OCI-LY3 (cell line): ENCODE results near the gene PPP1R12B.
"Not testable (repeated sequence)": the region's sequence is repeated elsewhere in the genome, so short reads cannot be mapped to it uniquely, and the experiment has no call there.

ENCODE experiments used
- H2AFZ ChIP-seq: fragments of 200-600, 300-600 bp; shearing (Covaris generic); 2 replicates; pipeline ENCODE4 v1.6.0; 2014; ENCODE audit warnings: antibody characterized with exemption, low read depth, low read length
- H3K27ac ChIP-seq: fragments of 200-600, 300-600 bp; sonication (generic); 2 replicates; pipeline ENCODE4 v1.5.1; 2014; ENCODE audit warnings: mild to moderate bottlenecking, low read length, moderate library complexity, mixed read lengths
- H3K27me3 ChIP-seq: fragments of 200-600, 300-600 bp; sonication (generic); 2 replicates; pipeline ENCODE4 v1.6.1; 2014; ENCODE audit warnings: low read depth, low read length, mixed read lengths
- H3K36me3 ChIP-seq: fragments of 200-600, 300-600 bp; sonication (generic); replicated peaks from 2 replicates; pipeline ENCODE3; 2014; ENCODE audit warnings: low read depth, low read length, mixed read lengths
- H3K4me1 ChIP-seq: fragments of 300-600, 200-600 bp; sonication (generic); 2 replicates; pipeline ENCODE4 v1.6.1; 2014; ENCODE audit warnings: low read length, mixed read lengths
- H3K4me2 ChIP-seq: fragments of 200-600, 300-600 bp; sonication (generic); 2 replicates; pipeline ENCODE4 v1.6.1; 2014; ENCODE audit warnings: low read length, mixed read lengths
- H3K4me3 ChIP-seq: fragments of 300-600, 200-600 bp; sonication (generic); 2 replicates; pipeline ENCODE4 v1.5.1; 2014; ENCODE audit warnings: antibody characterized with exemption, mild to moderate bottlenecking, low read length, moderate library complexity
- H3K79me2 ChIP-seq: fragments of 300-600, 200-600 bp; shearing (Covaris generic); 2 replicates; pipeline ENCODE4 v1.6.1; 2014; ENCODE audit warnings: mild to moderate bottlenecking, low read length, mixed read lengths
- H3K9ac ChIP-seq: fragments of 300-600, 200-600 bp; shearing (Covaris generic); 2 replicates; pipeline ENCODE4 v1.6.0; 2014; ENCODE audit warnings: mild to moderate bottlenecking, low read length, moderate library complexity
- H3K9me3 ChIP-seq: fragments of 200-600, 300-600 bp; shearing (Covaris generic); 2 replicates; pipeline ENCODE4 v1.6.1; 2014; ENCODE audit warnings: low read length, mixed read lengths; ENCODE audit not compliant: insufficient read depth
- H4K20me1 ChIP-seq: fragments of 200-600, 300-600 bp; sonication (generic); 2 replicates; pipeline ENCODE4 v1.6.1; 2016; ENCODE audit warnings: low read length, mixed read lengths; ENCODE audit not compliant: insufficient read depth
- EZH2phosphoT487 ChIP-seq: fragments of 200-600 bp; shearing (Covaris generic); IDR thresholded peaks from 2 replicates; pipeline ENCODE4 v1.6.1; 2018; ENCODE audit warnings: antibody characterized with exemption, mixed run types, low read depth
- TF ChIP-seq, protein P1 (sequence below): fragments of 200-600, 300-600 bp; sonication (generic); IDR thresholded peaks from 2 replicates; pipeline ENCODE4 v1.5.1; 2014; ENCODE audit warnings: antibody characterized with exemption, low read length, low read depth

The PPP1R12B gene

DNA sequence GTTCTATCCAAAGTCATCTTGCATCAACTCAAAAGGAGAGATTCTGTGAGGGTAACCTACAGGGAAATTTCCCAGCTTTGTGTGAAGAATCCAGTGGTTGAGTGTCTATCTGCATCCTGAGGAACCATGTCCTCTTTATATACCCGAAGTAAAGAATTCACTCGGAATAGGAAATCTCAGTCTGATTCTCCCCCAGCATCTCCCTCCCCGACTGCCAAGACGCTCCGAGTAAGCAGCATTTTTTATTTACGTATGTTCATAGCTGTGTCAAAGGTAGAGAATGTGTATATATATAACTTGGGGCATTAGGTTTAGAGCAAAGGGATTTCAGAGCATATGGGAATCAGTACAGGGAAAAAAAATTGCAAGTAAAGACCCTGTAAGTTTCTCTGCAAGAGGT is 191.5 kb downstream of the PPP1R12B start:
- no peaks in the 10 kb centered on the region for H3K9me3 ChIP-seq
- no peak overlapping the region for H3K4me3 ChIP-seq
- no peak overlapping the region; the same call in 1 of the 2 replicates for H3K9ac ChIP-seq
- no peaks in the 10 kb centered on the region for H3K79me2 ChIP-seq
- H4K20me1 ChIP-seq = no peaks in the 10 kb centered on the region
- H2AFZ ChIP-seq = no peak overlapping the region
- peaks cover 29% of the 10 kb centered on the region for H3K4me1 ChIP-seq
- peak overlapping the region; percentile 49; the same call in 1 of the 2 replicates for H3K27ac ChIP-seq
- peak overlapping the region; percentile 81; the same call in 1 of the 2 replicates for H3K4me2 ChIP-seq
- TF ChIP-seq EZH2phosphoT487 = no peak
- TF ChIP-seq, protein P1, sequence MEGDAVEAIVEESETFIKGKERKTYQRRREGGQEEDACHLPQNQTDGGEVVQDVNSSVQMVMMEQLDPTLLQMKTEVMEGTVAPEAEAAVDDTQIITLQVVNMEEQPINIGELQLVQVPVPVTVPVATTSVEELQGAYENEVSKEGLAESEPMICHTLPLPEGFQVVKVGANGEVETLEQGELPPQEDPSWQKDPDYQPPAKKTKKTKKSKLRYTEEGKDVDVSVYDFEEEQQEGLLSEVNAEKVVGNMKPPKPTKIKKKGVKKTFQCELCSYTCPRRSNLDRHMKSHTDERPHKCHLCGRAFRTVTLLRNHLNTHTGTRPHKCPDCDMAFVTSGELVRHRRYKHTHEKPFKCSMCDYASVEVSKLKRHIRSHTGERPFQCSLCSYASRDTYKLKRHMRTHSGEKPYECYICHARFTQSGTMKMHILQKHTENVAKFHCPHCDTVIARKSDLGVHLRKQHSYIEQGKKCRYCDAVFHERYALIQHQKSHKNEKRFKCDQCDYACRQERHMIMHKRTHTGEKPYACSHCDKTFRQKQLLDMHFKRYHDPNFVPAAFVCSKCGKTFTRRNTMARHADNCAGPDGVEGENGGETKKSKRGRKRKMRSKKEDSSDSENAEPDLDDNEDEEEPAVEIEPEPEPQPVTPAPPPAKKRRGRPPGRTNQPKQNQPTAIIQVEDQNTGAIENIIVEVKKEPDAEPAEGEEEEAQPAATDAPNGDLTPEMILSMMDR = no peak
- H3K27me3 ChIP-seq = no peaks in the 10 kb centered on the region
- no peaks in the 10 kb centered on the region for H3K36me3 ChIP-seq

DNA sequence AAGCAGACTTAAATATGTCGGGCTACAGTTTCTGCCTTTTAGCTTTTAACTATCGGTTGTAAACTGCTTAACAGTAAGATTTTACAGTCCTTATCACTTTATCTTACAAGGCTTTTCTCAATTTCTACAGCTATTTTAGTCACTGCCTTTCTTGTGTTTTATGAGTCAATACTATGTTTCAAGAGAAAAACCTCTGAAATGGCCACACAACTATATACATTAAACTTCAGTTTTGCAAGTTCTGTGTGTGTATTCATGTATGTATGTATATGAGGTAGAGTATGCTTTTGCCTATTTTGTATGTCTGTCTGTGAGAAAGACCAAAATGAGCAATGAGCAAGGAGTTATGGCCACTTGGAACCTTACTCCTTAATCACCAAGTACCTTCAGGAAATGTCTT is 191.9 kb downstream of the PPP1R12B start:
- Histone ChIP-seq H2AFZ (no peak overlapping the region), H3K4me2 (no peak overlapping the region), H3K4me3 (no peak overlapping the region)

GRCh38 chr1:202540858-202541257 is 192.4 kb downstream of the PPP1R12B start:
- not testable (repeated sequence) for H3K36me3 ChIP-seq, H2AFZ ChIP-seq, H3K27me3 ChIP-seq, H3K27ac ChIP-seq, H3K4me3 ChIP-seq, H3K9ac ChIP-seq, H4K20me1 ChIP-seq, H3K79me2 ChIP-seq, H3K9me3 ChIP-seq, H3K4me2 ChIP-seq
- H3K4me1 ChIP-seq = peaks cover 29% of the 10 kb centered on the region

More for the DNA sequence above, 191.9 kb downstream of the PPP1R12B start:
- Histone ChIP-seq H3K9ac (no peak overlapping the region), H4K20me1 (no peaks in the 10 kb centered on the region), H3K36me3 (no peaks in the 10 kb centered on the region), H3K27ac (no peak overlapping the region), H3K27me3 (no peaks in the 10 kb centered on the region), H3K79me2 (no peaks in the 10 kb centered on the region), H3K9me3 (no peaks in the 10 kb centered on the region), H3K4me1 (peaks cover 29% of the 10 kb centered on the region)
- TF ChIP-seq, protein P1 = no peak
- TF ChIP-seq EZH2phosphoT487 = no peak

DNA sequence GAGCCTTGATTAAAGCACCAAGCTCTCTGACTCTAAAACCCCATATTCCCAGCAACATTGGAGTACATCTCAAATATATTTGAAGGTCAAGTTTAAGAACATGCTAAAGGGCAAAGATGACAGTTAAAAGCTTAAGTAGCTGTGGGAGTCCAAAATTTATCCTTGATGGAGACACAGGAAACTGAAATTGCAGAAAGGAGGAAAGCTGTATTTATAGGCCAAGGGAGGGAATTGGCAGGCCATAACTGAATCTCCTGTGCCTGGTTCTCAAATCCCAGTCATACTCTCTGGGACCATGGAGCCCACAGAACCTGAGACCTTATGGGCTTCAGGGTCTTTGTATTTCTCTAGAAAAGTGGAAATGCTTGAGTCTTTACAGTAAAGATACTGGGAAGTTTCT is 193.9 kb downstream of the PPP1R12B start:
- H4K20me1 ChIP-seq, H3K36me3 ChIP-seq, H3K9ac ChIP-seq, H3K79me2 ChIP-seq, H2AFZ ChIP-seq, H3K9me3 ChIP-seq, H3K4me3 ChIP-seq, H3K27me3 ChIP-seq, H3K27ac ChIP-seq, H3K4me2 ChIP-seq: not testable (repeated sequence)
- H3K4me1 ChIP-seq = peaks cover 40% of the 10 kb centered on the region

DNA sequence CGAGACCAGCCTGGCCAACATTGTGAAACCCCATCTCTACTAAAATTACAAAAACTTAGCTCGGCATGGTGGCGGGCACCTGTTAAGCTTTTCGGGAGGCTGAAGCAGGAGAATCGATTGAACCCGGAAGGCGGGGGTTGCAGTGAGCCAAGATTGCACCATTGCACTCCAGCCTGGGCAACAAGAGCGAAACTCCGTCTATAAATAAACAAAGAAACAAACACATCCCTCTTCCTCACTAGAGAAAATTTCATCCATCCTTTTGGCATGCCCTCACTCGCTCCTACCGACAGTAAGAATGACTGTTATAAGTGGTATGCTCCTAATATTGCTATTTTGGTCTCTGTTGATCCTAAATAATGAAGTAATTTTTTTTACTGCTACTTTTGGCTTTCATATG is 195.0 kb downstream of the PPP1R12B start:
- not testable (repeated sequence) for H3K4me2 ChIP-seq, H3K9ac ChIP-seq, H3K4me3 ChIP-seq, H3K79me2 ChIP-seq, H3K27me3 ChIP-seq, H3K9me3 ChIP-seq, H2AFZ ChIP-seq, H3K36me3 ChIP-seq, H3K27ac ChIP-seq, H4K20me1 ChIP-seq
- peaks cover 35% of the 10 kb centered on the region for H3K4me1 ChIP-seq

DNA sequence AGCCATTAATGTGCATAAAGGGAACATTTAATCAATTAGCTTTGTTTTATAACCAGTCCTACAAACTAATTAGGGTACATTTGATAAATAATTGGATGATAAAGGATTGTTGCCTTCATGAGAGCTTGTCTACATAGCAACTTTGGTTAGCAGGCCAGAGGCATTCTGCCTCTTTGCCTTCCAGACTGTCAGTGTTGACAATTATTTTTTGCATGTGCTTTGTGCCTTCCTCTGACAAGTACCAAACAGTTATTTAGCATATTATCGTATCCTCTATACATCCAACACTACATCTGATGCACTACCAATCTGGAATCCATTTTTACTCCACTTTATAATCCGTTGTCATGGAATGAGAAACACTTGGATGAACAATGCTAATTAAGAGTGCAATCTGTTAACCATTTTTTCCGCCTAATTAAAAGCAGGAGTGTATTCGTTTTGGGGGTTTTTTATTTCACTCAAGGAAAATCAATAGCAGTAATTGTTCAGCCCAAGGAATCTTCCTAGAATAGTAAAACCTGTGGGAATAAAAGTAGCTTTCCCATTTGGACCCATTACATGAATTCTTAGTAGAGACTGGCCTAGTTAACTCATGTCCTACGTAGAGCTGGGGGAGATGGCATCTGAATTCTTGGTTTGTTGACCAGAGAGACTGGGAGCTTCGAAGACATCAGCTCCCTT is 196.4 kb downstream of the PPP1R12B start:
- not testable (repeated sequence) for H3K79me2 ChIP-seq, H3K9ac ChIP-seq, H3K4me2 ChIP-seq, H3K36me3 ChIP-seq, H3K9me3 ChIP-seq, H2AFZ ChIP-seq, H3K4me3 ChIP-seq, H3K27ac ChIP-seq, H4K20me1 ChIP-seq, H3K27me3 ChIP-seq
- H3K4me1 ChIP-seq = peaks cover 21% of the 10 kb centered on the region

GRCh38 chr1:202545647-202546303 is 197.3 kb downstream of the PPP1R12B start:
- H3K79me2 ChIP-seq, H3K4me3 ChIP-seq, H3K4me2 ChIP-seq, H3K27me3 ChIP-seq, H3K9me3 ChIP-seq, H3K27ac ChIP-seq, H4K20me1 ChIP-seq, H2AFZ ChIP-seq, H3K36me3 ChIP-seq, H3K9ac ChIP-seq: not testable (repeated sequence)
- H3K4me1 ChIP-seq = peaks cover 12% of the 10 kb centered on the region

GRCh38 chr1:202546377-202546776 is 197.9 kb downstream of the PPP1R12B start:
- not testable (repeated sequence) for H2AFZ ChIP-seq, H3K4me3 ChIP-seq, H3K27me3 ChIP-seq, H3K36me3 ChIP-seq, H3K9me3 ChIP-seq, H3K27ac ChIP-seq, H3K9ac ChIP-seq, H4K20me1 ChIP-seq, H3K79me2 ChIP-seq
- Histone ChIP-seq H3K4me2 (peak overlapping the region; percentile 37), H3K4me1 (peaks cover 10% of the 10 kb centered on the region)
